DND-41 (cell line): ENCODE results near the gene COMMD9.

Source experiments
- ATAC-seq: fragments of 200-7000 bp; cut with Tn5 transposase; 3 replicates; pipeline ENCODE4 v1.9.1; 2021; ENCODE audit warnings: low read depth; ENCODE audit not compliant: insufficient read depth
- DNase-seq: peaks from one replicate; pipeline ENCODE4 v3.0.0-alpha.2; 2020
- H2AFZ ChIP-seq: 2 replicates; pipeline ENCODE4 v1.6.0; 2012; ENCODE audit warnings: low read depth, low read length
- H3K27ac ChIP-seq: 2 replicates; pipeline ENCODE4 v1.5.1; 2012; ENCODE audit warnings: low read length, inconsistent platforms
- H3K27me3 ChIP-seq: fragments of 200-600 bp; sonication (generic); 2 replicates; pipeline ENCODE4 v1.6.0; 2012; ENCODE audit warnings: low read length, mild to moderate bottlenecking, inconsistent platforms; ENCODE audit not compliant: insufficient read depth, poor library complexity
- H3K36me3 ChIP-seq: 2 replicates; pipeline ENCODE4 v1.5.1; 2012; ENCODE audit warnings: low read length, inconsistent platforms; ENCODE audit not compliant: insufficient read depth
- H3K4me1 ChIP-seq: 2 replicates; pipeline ENCODE4 v1.5.1; 2012; ENCODE audit warnings: mild to moderate bottlenecking, low read length; ENCODE audit not compliant: insufficient read depth
- H3K4me2 ChIP-seq: 2 replicates; pipeline ENCODE4 v1.6.0; 2012; ENCODE audit warnings: mild to moderate bottlenecking, moderate library complexity, low read length, inconsistent platforms; ENCODE audit not compliant: insufficient read depth
- H3K4me3 ChIP-seq, 2 experiments: fragments of 200-600 bp in 1 of 2; shearing (Covaris generic) in 1 of 2; 2 replicates each; pipeline ENCODE4 v1.5.1; 2012 to 2016; ENCODE audit warnings: inconsistent platforms in 2 of 2, low read length in 2 of 2, mild to moderate bottlenecking in 2 of 2, low read depth in 1 of 2, moderate library complexity in 1 of 2
- H3K79me2 ChIP-seq: 2 replicates; pipeline ENCODE4 v1.6.0; 2012; ENCODE audit warnings: low read length, inconsistent platforms; ENCODE audit not compliant: insufficient read depth
- H3K9ac ChIP-seq: 2 replicates; pipeline ENCODE4 v1.6.0; 2012; ENCODE audit warnings: low read depth, mild to moderate bottlenecking, inconsistent platforms, low read length, moderate library complexity
- H3K9me3 ChIP-seq: 2 replicates; pipeline ENCODE4 v1.5.1; 2012; ENCODE audit warnings: low read length, moderate library complexity, mild to moderate bottlenecking, inconsistent platforms; ENCODE audit not compliant: insufficient read depth, severe bottlenecking
- H4K20me1 ChIP-seq: 2 replicates; pipeline ENCODE4 v1.6.0; 2012; ENCODE audit warnings: low read length; ENCODE audit not compliant: insufficient read depth
- EZH2 ChIP-seq: IDR thresholded peaks from 3 replicates; pipeline ENCODE4 v1.6.1; 2012; ENCODE audit warnings: borderline replicate concordance, low read depth, mild to moderate bottlenecking, moderate library complexity, low read length, inconsistent platforms; ENCODE audit not compliant: severe bottlenecking
- TF ChIP-seq, protein P1 (sequence below): IDR thresholded peaks from 2 replicates; pipeline ENCODE4 v1.5.1; 2012; ENCODE audit warnings: borderline replicate concordance, low read length, moderate library complexity, mild to moderate bottlenecking; ENCODE audit not compliant: poor library complexity, severe bottlenecking; ENCODE audit errors: extremely low read depth

Gene COMMD9

GRCh38 chr11:36300650-36301049, 11.4 kb upstream of the COMMD9 start:
- Histone ChIP-seq H4K20me1 (no peaks in the 10 kb centered on the region), H3K9ac (no peak overlapping the region), H3K79me2 (no peaks in the 10 kb centered on the region), H3K27me3 (peaks cover 15% of the 10 kb centered on the region), H3K4me2 (no peak overlapping the region), H2AFZ (no peak overlapping the region), H3K4me1 (no peaks in the 10 kb centered on the region), H3K9me3 (no peaks in the 10 kb centered on the region), H3K27ac (no peak overlapping the region), H3K4me3 (no peak overlapping the region), H3K36me3 (no peaks in the 10 kb centered on the region)
- DNase-seq = no peak
- TF ChIP-seq EZH2 = no peak
- TF ChIP-seq, protein P1, sequence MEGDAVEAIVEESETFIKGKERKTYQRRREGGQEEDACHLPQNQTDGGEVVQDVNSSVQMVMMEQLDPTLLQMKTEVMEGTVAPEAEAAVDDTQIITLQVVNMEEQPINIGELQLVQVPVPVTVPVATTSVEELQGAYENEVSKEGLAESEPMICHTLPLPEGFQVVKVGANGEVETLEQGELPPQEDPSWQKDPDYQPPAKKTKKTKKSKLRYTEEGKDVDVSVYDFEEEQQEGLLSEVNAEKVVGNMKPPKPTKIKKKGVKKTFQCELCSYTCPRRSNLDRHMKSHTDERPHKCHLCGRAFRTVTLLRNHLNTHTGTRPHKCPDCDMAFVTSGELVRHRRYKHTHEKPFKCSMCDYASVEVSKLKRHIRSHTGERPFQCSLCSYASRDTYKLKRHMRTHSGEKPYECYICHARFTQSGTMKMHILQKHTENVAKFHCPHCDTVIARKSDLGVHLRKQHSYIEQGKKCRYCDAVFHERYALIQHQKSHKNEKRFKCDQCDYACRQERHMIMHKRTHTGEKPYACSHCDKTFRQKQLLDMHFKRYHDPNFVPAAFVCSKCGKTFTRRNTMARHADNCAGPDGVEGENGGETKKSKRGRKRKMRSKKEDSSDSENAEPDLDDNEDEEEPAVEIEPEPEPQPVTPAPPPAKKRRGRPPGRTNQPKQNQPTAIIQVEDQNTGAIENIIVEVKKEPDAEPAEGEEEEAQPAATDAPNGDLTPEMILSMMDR = no peak
- no peak for ATAC-seq

DNA sequence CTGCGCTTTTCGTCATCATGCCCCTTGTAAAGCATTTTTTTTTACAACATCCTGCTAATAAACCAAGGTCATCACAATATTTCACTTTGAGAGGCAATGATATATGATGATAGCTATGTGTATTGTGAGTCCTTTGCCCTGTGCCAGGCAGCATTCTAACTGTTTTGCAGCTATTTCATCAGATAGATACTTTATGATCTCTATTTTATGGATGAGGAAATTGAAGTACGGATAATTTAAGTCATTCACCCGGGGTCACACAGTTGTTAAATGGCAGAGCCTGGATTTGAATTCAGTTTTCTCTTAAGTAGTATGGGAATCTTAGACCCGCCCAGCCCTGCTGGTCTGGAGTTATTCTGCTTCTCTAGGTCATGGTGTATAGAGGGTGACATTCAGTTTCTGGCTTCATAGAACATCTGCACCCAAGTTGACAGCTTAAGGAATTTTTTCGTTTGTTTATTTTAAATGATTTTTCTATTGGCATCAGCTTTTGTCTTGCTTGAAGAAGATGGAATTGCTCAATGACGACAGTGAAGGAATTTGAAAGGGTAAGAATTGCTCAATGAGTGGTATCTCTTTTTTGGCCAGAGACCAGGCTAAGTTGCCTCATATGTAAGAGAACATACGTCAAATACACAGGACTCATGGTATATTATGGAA, 7.8 kb upstream of the COMMD9 start:
- ATAC-seq (no peak), DNase-seq (no peak)
- no peaks in the 10 kb centered on the region for H3K36me3 ChIP-seq
- no peaks in the 10 kb centered on the region for H3K4me1 ChIP-seq
- no peak overlapping the region for H3K9ac ChIP-seq
- peaks cover 7% of the 10 kb centered on the region for H3K27me3 ChIP-seq
- H3K27ac ChIP-seq = no peak overlapping the region
- no peak for TF ChIP-seq EZH2
- TF ChIP-seq, protein P1 = no peak
- no peaks in the 10 kb centered on the region for H4K20me1 ChIP-seq
- no peaks in the 10 kb centered on the region for H3K9me3 ChIP-seq
- no peaks in the 10 kb centered on the region for H3K79me2 ChIP-seq
- H3K4me2 ChIP-seq = no peak overlapping the region
- no peak overlapping the region for H2AFZ ChIP-seq
- no peak overlapping the region for H3K4me3 ChIP-seq

- H2AFZ ChIP-seq = no peak within 1 kb of the TSS
- no peak for TF ChIP-seq EZH2
- TF ChIP-seq, protein P1 = no peak
- H3K79me2 ChIP-seq = no peaks in the 10 kb centered on the region
- H3K27me3 ChIP-seq = peaks cover 3% of the 10 kb centered on the region
- DNase-seq (no peak), ATAC-seq (no peak)
- H3K27ac ChIP-seq = no peak within 1 kb of the TSS
- no peak within 1 kb of the TSS for H3K4me2 ChIP-seq
- H3K4me3 ChIP-seq = no peak within 1 kb of the TSS
- no peaks in the 10 kb centered on the region for H4K20me1 ChIP-seq
- no peaks in the 10 kb centered on the region for H3K36me3 ChIP-seq
- H3K9ac ChIP-seq = no peak within 1 kb of the TSS
- no peaks in the 10 kb centered on the region for H3K9me3 ChIP-seq
- no peaks in the 10 kb centered on the region for H3K4me1 ChIP-seq
Measured at GRCh38 chr11:36295926-36296325, 6.7 kb upstream of the COMMD9 start, which contains the start of gene PRR5L. TSS of gene PRR5L (plus strand) at chr11:36296288. CDS start at chr11:36401122, 104,834 bp downstream.
